GM12873 (cell line): Measurements from ENCODE around the gene SERTAD3.

Experiments used
- CTCF ChIP-seq: IDR thresholded peaks from 2 replicates; pipeline ENCODE4 v1.5.1; 2012; ENCODE audit warnings: low read depth, mild to moderate bottlenecking, moderate library complexity, low read length, control low read depth; ENCODE audit not compliant: insufficient read depth; ENCODE audit errors: missing control alignments

SERTAD3 gene

GRCh38 chr19:40442328-40443130 is 1.6 kb downstream of the SERTAD3 start:
- TF ChIP-seq CTCF = no peak

- no peak for TF ChIP-seq CTCF
These were observed 2.3 kb downstream of the SERTAD3 start for GRCh38 chr19:40441719-40442253.

GRCh38 chr19:40438284-40438683 is 5.9 kb downstream of the SERTAD3 start:
- no peak for TF ChIP-seq CTCF

DNA sequence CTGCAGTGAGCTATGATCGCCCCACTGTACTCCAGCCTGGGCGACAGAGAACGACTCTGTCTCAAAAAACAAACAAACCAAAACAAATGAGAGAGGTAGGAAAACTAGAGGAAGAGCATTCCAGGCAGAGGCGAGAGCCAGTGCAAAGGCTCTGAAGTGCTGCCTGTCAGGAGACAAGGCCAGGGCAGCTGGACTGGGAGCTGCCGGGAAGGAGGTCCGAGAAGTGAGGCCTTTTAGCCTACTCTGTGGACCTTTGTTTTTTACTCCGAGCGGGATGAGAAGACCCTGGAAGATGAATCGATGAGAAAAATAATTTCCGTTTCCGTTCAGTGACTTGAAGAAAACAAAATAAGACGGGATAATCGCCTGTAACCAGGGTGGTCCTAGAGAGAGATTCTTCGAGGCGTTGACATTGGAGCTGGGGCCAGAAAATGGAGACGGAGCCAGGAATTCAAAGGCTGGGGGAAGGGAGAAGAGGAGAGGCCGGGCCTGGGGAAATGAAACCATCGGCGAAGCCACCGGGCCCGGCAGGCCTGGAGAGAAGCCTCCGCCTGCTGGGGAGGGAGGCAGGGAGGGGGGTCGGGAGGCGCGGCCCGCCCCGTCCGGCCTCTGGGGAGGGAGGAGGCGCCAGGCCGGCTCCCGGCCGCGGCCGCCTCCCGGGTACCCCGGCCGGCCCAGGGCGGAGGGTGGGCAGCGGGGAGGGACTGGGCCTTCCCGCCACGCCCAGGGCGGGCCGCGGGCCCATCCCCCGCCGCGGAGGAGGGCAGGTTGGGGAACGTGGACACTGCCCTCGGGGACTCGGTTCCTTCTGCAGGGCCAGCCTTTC is 10.5 kb downstream of the SERTAD3 start:
- TF ChIP-seq CTCF = no peak

DNA sequence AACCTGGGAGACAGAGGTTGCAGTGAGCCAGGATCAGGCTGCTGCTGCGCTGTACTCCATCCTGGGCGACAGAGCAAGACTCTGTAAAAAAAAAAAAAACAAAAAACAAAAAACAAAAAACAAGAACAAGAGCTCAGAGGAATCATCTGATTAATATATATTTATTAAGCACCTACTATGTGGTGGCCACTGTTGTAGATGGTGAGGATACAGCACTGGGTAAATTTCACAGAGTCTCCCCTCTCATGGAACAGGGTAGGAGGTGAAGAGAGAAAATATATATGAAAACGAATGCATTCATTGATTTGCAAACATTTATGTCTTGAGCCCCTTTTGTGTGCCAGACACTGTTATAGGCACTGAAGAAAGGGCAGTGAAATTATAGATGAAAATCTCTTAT is 12.4 kb downstream of the SERTAD3 start:
- no peak for TF ChIP-seq CTCF

GRCh38 chr19:40425450-40426287 is 18.5 kb downstream of the SERTAD3 start, which contains the start of gene SERTAD1:
TSS of gene SERTAD1 (minus strand) at chr19:40425992. CDS start at chr19:40423546, 2,446 bp downstream.
- TF ChIP-seq CTCF = peak; percentile 71
